ENCODE data around the gene B3GALNT1. TPM values are rescaled to one million over a fixed set of nuclear protein-coding genes. Genes with fewer than 3 reads are reported as not detected.

B3GALNT1 gene
- total RNA-seq, 1 experiment from 2014 or later = 13.2 TPM

DNA sequence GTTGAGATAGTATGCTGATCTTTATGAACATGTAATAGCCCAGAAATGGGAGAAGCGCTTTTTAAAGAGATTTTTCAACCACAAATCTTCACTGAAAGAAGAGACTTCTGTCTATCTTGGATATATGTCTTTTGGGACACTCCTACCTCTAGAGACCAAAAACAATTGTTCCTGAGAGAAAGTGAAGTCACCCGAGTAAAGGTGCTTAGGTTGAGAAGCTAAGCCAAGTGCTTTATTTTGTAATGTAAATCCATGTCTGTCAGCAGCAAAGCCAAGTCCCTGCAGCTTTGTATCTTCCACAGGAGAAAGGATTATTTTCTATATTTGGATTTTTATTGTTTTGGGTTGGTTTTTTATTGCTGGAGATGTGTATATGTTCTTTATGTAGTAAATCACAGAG is 32.1 kb upstream of the B3GALNT1 start:
- H3K79me2 ChIP-seq (ENCODE audit: insufficient read depth, low read length) = no peaks in the 10 kb centered on the region
- H4K8ac ChIP-seq (replicated peaks; ENCODE audit: insufficient read length, low read depth, low read length) = no peak overlapping the region
- H3K27ac Mint-ChIP-seq = no peak overlapping the region
- H3K27ac ChIP-seq (ENCODE audit: insufficient read length, low read depth, low read length) = no peak overlapping the region
- H3K36me3 Mint-ChIP-seq (ENCODE audit: insufficient read depth in 1 of 3, low read depth in 3 of 3) = no peaks in the 10 kb centered on the region; a peak in 1 of 7 replicates
- H3K56ac ChIP-seq (ENCODE audit: insufficient read length, low read depth, low read length) = no peak overlapping the region
- no peak overlapping the region for H2BK20ac ChIP-seq (ENCODE audit: low read depth, low read length, poor library complexity, severe bottlenecking)
- no peaks in the 10 kb centered on the region for H4K20me1 ChIP-seq (ENCODE audit: control insufficient read depth, insufficient read depth, insufficient read length)
- no peak overlapping the region for H3K14ac ChIP-seq (ENCODE audit: insufficient read depth, low read length)
- no peak overlapping the region for H2BK120ac ChIP-seq (ENCODE audit: low read depth, low read length, poor library complexity, severe bottlenecking)
- H2AFZ ChIP-seq (ENCODE audit: low read length) = no peak overlapping the region
- no peak overlapping the region for H3K4me3 Mint-ChIP-seq
- no CpG with 5 or more reads among the region's 2 CpGs for WGBS (ENCODE audit: extremely low coverage, insufficient read length, low lambda C conversion rate)
- no peaks in the 10 kb centered on the region for H3K27me3 Mint-ChIP-seq (ENCODE audit: low read depth)
- H3K9ac ChIP-seq (ENCODE audit: extremely low read depth, insufficient read length, low read length) = no peak overlapping the region
- no peak for DNase-seq
- H4K5ac ChIP-seq (ENCODE audit: insufficient read length, low read depth, low read length) = no peak overlapping the region
- H3K4me1 ChIP-seq (ENCODE audit: insufficient read depth, low read length) = no peaks in the 10 kb centered on the region; the same call in 1 of the 2 replicates
- no peak overlapping the region for H3K23ac ChIP-seq (ENCODE audit: insufficient read length, low read depth, low read length)
- no peaks in the 10 kb centered on the region; a peak in 1 of 5 replicates for H3K9me3 Mint-ChIP-seq
- no peak overlapping the region for H2BK12ac ChIP-seq (ENCODE audit: insufficient read length, low read depth, low read length)
- no peaks in the 10 kb centered on the region for H3K79me1 ChIP-seq (ENCODE audit: insufficient read depth, low read depth, low read length, poor library complexity, severe bottlenecking)
- H2BK5ac ChIP-seq (ENCODE audit: insufficient read length, low read length) = no peak overlapping the region
- no peaks in the 10 kb centered on the region for H3K9me3 ChIP-seq (ENCODE audit: control insufficient read depth, low read depth, low read length)
- no peak overlapping the region for H3T11ph ChIP-seq (ENCODE audit: low read length)
- no peaks in the 10 kb centered on the region for H3K23me2 ChIP-seq (ENCODE audit: insufficient read length, low read depth, low read length, poor library complexity, severe bottlenecking)
- peaks cover 14 to 15% of the 10 kb centered on the region in 2 experiments for H3K4me1 Mint-ChIP-seq
- H3K18ac ChIP-seq (ENCODE audit: insufficient read length, low read depth, low read length) = no peak overlapping the region
- no peaks in the 10 kb centered on the region for H3K27me3 ChIP-seq (ENCODE audit: insufficient read depth, low read length)
- no peak overlapping the region for H2AK5ac ChIP-seq (ENCODE audit: insufficient read length, low read length)
- H2BK15ac ChIP-seq (ENCODE audit: low read depth, low read length) = no peak overlapping the region
- no peak overlapping the region for H3K4ac ChIP-seq (ENCODE audit: low read depth, low read length)
- TF ChIP-seq CTCF (conservative IDR thresholded peaks at IDR 0.05) = no peak
- H4K91ac ChIP-seq (ENCODE audit: insufficient read length, low read depth, low read length) = no peak overlapping the region
- H3K4me2 ChIP-seq (ENCODE audit: insufficient read depth, insufficient read length, low read length) = no peak overlapping the region

Data from H9 (cell line).